Endothelial cell of umbilical vein (primary cell): ENCODE results near the gene TSPAN18. TPM values are rescaled to one million over a fixed set of nuclear protein-coding genes. Genes with fewer than 3 reads are reported as not detected.

Experiments
- BruUV-seq: library from RNA; stranded (reverse); fragments of 400-500 nt; replicated peaks from 2 replicates; lab custom pipeline; 2021; lab: Mats Ljungman, UMichigan
- CTCF ChIA-PET: fragments of 300-600, 350-600 bp; sonication (Branson Sonifier 250); formaldehyde crosslinking; loops from one replicate; lab custom pipeline; 2021; ENCODE audit warnings: antibody characterized with exemption, inconsistent platforms; lab: Charles Lee
- POLR2A ChIA-PET: fragments of 300-600, 350-600 bp; sonication (Branson Sonifier 250); formaldehyde crosslinking; loops from one replicate; lab custom pipeline; 2021; ENCODE audit warnings: antibody characterized with exemption, inconsistent platforms; lab: Charles Lee
- DNase-seq: peaks from one replicate; pipeline ENCODE4 v3.0.0-alpha.2; 2011; ENCODE audit warnings: low read depth, low spot score
- FAIRE-seq: peaks from 2 replicates; lab custom pipeline; 2011; peaks lifted over from hg19 to GRCh38; lab: Jason Lieb, UNC
- H2AFZ ChIP-seq: 2 replicates; pipeline ENCODE4 v1.6.0; 2012; ENCODE audit warnings: low read depth, low read length, control low read depth, inconsistent platforms
- H3K27ac ChIP-seq: 2 replicates; pipeline ENCODE4 v1.5.1; 2011; ENCODE audit warnings: low read depth, mild to moderate bottlenecking, control low read depth, low read length, moderate library complexity; ENCODE audit not compliant: insufficient read depth
- H3K27me3 ChIP-seq, 2 experiments: 2 replicates each; pipeline versions ENCODE4 v1.6.0 to v1.6.1; 2011; ENCODE audit warnings: low read length in 2 of 2, mixed read lengths in 1 of 2; ENCODE audit not compliant: control insufficient read depth in 2 of 2, insufficient read depth in 2 of 2
- H3K36me3 ChIP-seq, 2 experiments: 2 replicates in 1 of 2; 3 replicates in 1 of 2; pipeline ENCODE4 v1.5.1; 2011; ENCODE audit warnings: low read length in 2 of 2, mild to moderate bottlenecking in 1 of 2, moderate library complexity in 1 of 2; ENCODE audit not compliant: control insufficient read depth in 2 of 2, insufficient read depth in 2 of 2; ENCODE audit errors: extremely low read depth in 1 of 2
- H3K4me1 ChIP-seq: 3 replicates; pipeline ENCODE4 v1.5.1; 2011; ENCODE audit warnings: mild to moderate bottlenecking, low read length; ENCODE audit not compliant: control insufficient read depth, insufficient read depth; ENCODE audit errors: extremely low read depth
- H3K4me2 ChIP-seq: 2 replicates; pipeline ENCODE4 v1.6.1; 2011; ENCODE audit warnings: low read length, control low read depth, mixed read lengths; ENCODE audit not compliant: insufficient read depth
- H3K4me3 ChIP-seq, 3 experiments: fragments of 200-600 bp in 1 of 3; sonication (generic), shearing (Covaris generic) in 1 of 3; replicated peaks in 1 of 3; 2 replicates each; pipeline ENCODE4 v1.5.1; 2011 to 2016; ENCODE audit warnings: control low read depth in 3 of 3, low read length in 3 of 3, mild to moderate bottlenecking in 2 of 3, inconsistent platforms in 1 of 3, low read depth in 1 of 3, moderate library complexity in 1 of 3; ENCODE audit not compliant: insufficient read depth in 1 of 3
- H3K79me2 ChIP-seq: 2 replicates; pipeline ENCODE4 v1.6.0; 2012; ENCODE audit warnings: low read length, inconsistent platforms; ENCODE audit not compliant: control insufficient read depth, insufficient read depth
- H3K9ac ChIP-seq: replicated peaks from 2 replicates; pipeline ENCODE3; 2011; ENCODE audit warnings: low read length, control low read depth; ENCODE audit not compliant: insufficient read depth; ENCODE audit errors: extremely low read depth
- H3K9me1 ChIP-seq: replicated peaks from 3 replicates; pipeline ENCODE4 v1.6.0; 2011; ENCODE audit warnings: mild to moderate bottlenecking, low read length; ENCODE audit not compliant: control insufficient read depth, insufficient read depth; ENCODE audit errors: extremely low read depth
- H3K9me3 ChIP-seq: replicated peaks from 2 replicates; pipeline ENCODE4 v1.5.1; 2012; ENCODE audit warnings: low read length, inconsistent platforms; ENCODE audit not compliant: control insufficient read depth, insufficient read depth
- H4K20me1 ChIP-seq: replicated peaks from 2 replicates; pipeline ENCODE3; 2011; ENCODE audit warnings: mild to moderate bottlenecking, low read length; ENCODE audit not compliant: control insufficient read depth, insufficient read depth; ENCODE audit errors: extremely low read depth
- CTCF ChIP-seq, 2 donors: IDR thresholded peaks; 1 replicate in 1 of 2; 2 replicates in 1 of 2; pipeline ENCODE4 v1.5.1; 2011; ENCODE audit warnings: low read length in 2 of 2, mild to moderate bottlenecking in 2 of 2, moderate library complexity in 2 of 2, control low read depth in 1 of 2, inconsistent platforms in 1 of 2, low read depth in 1 of 2; ENCODE audit not compliant: insufficient read depth in 1 of 2; ENCODE audit errors: extremely low read depth in 1 of 2
- EZH2 ChIP-seq: IDR thresholded peaks from 2 replicates; pipeline ENCODE4 v1.6.1; 2012; ENCODE audit warnings: borderline replicate concordance, low read depth, mild to moderate bottlenecking, moderate library complexity, low read length, inconsistent platforms; ENCODE audit not compliant: severe bottlenecking
- FOS ChIP-seq: IDR thresholded peaks from 2 replicates; pipeline ENCODE4 v1.6.1; 2011; ENCODE audit warnings: mild to moderate bottlenecking, low read length, moderate library complexity, borderline replicate concordance; ENCODE audit not compliant: insufficient read depth
- GATA2 ChIP-seq: IDR thresholded peaks from 2 replicates; pipeline ENCODE4 v1.7.0; 2011; ENCODE audit warnings: low read depth, mild to moderate bottlenecking, moderate library complexity, mixed read lengths, low read length; ENCODE audit not compliant: insufficient read length, insufficient read depth
- JUN ChIP-seq: IDR thresholded peaks from 2 replicates; pipeline ENCODE4 v1.6.1; 2011; ENCODE audit warnings: borderline replicate concordance, low read depth; ENCODE audit not compliant: insufficient read length, insufficient read depth
- MAX ChIP-seq: IDR thresholded peaks from 2 replicates; pipeline ENCODE4 v1.6.1; 2011; ENCODE audit not compliant: insufficient read depth, insufficient read length
- MYC ChIP-seq: IDR thresholded peaks from one replicate; pipeline ENCODE4 v1.6.1; 2011; ENCODE audit warnings: mild to moderate bottlenecking, low read depth, low read length
- POLR2A ChIP-seq: IDR thresholded peaks from 2 replicates; pipeline ENCODE4 v1.6.1; 2012; ENCODE audit warnings: low read depth, mild to moderate bottlenecking, control low read depth, low read length
- POLR2AphosphoS5 ChIP-seq: IDR thresholded peaks from 2 replicates; pipeline ENCODE4 v1.6.1; 2012; ENCODE audit warnings: low read depth, mild to moderate bottlenecking, control low read depth, low read length, moderate library complexity; ENCODE audit not compliant: insufficient read depth
- dilution Hi-C: fragments of 300-500 bp; cut with MboI; formaldehyde crosslinking; loops from one replicate; pipeline ENCODE4 v1.15.0; 2019; ENCODE audit warnings: low sequenced_read_pairs; ENCODE audit not compliant: extremely low pct_ligation_motif_present
- intact Hi-C: fragments of 100-400 bp; cut with micrococcal nuclease; formaldehyde crosslinking; loops from one replicate; pipeline ENCODE4 v1.10.0; 2022
- polyA plus RNA-seq, 4 experiments: library from polyadenylated mRNA; depleted of rRNA in 3 of 4; stranded (reverse) in 3 of 4; unstranded in 1 of 4; fragments of >200 nt; gene quantifications; 2 replicates each; pipeline versions ENCODE4 v1.2.1 to v1.2.3, GENCODE V29; 2011 to 2012; ENCODE audit warnings: missing spikeins in 1 of 4
- total RNA-seq: library from RNA; stranded (reverse); gene quantifications from 2 replicates; pipeline ENCODE4 v1.2.3, GENCODE V29; 2021

Gene TSPAN18
- total and polyA plus RNA-seq, 2 donors (not counting 3 experiments of a cell fraction or from before 2014, with no cell fraction given) = 32.2 to 118 TPM

GRCh38 chr11:44930588-44931302, 204.0 kb downstream of the TSPAN18 start:
- Histone ChIP-seq H3K4me2 (no peak overlapping the region), H3K27me3 (no peaks in the 10 kb centered on the region), H3K4me3 (no peak overlapping the region), H3K79me2 (no peaks in the 10 kb centered on the region), H2AFZ (no peak overlapping the region), H3K9me1 (no peaks in the 10 kb centered on the region), H3K27ac (no peak overlapping the region), H4K20me1 (no peaks in the 10 kb centered on the region), H3K36me3 (peaks cover 0 to 4% of the 10 kb centered on the region in 2 experiments), H3K9me3 (no peaks in the 10 kb centered on the region), H3K4me1 (no peaks in the 10 kb centered on the region), H3K9ac (no peak overlapping the region)
- TF ChIP-seq CTCF (IDR thresholded peaks at IDR 0.05; ENCODE audit: extremely low read depth in 1 of 2, insufficient read depth in 1 of 2, low read depth in 1 of 2, low read length in 2 of 2) (no peak), POLR2A (no peak), MYC (no peak), EZH2 (no peak), JUN (no peak), POLR2AphosphoS5 (no peak), FOS (no peak), GATA2 (no peak), MAX (no peak)
- DNase-seq (no peak), FAIRE-seq (no peak)
- ChIA-PET POLR2A (no interaction called here), CTCF (interaction anchor here (0.8 to 24.5 kb wide), 5 partner anchors 19 to 373 kb away, joined by 3 to 1618 read pairs (median 3); no protein-coding TSS in a partner anchor)
- dilution Hi-C loops = no loop called here
- no TSS peak for BruUV-seq
- intact Hi-C loops = no loop called here
